ENCODE results near the gene SZT2.
A peak's percentile ranks its signal among the peaks of the same experiment; 100 is the strongest.

DNA sequence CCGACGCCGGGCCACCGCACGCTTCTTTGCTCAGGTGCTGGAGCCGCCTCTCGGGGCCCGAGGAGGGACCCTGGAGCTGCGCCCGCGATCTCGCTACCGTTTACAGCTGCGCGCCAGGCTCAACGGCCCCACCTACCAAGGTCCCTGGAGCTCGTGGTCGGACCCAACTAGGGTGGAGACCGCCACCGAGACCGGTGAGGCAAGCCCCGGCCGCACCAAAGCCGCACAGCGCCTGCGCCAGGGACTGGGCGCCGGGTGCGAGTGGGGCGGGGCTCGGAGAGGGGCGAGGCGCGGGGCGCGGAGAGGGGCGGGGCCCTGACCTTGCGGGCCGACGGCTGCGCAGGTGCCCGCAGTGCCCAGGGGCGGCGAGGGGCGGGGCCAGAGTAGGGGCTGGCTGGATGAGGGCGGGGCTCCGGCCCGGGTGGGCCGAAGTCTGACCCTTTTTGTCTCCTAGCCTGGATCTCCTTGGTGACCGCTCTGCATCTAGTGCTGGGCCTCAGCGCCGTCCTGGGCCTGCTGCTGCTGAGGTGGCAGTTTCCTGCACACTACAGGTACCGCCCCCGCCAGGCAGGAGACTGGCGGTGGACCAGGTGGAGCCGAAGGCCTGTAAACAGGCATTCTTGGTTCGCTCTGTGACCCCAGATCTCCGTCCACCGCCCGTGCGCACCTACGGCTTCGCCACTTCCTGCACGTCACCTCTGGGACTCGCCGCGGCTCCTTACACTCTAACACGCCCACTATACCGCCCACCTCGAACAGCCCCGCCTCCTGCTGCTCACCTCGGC is 40.7 kb upstream of the SZT2 start:
- no peak for TF ChIP-seq ZNF772 (CRISPR knock-in tag; IDR thresholded peaks at IDR 0.05)
- TF ChIP-seq GABPB1 (CRISPR knock-in tag; IDR thresholded peaks at IDR 0.05): peak; percentile 89
- TF ChIP-seq, protein P1, sequence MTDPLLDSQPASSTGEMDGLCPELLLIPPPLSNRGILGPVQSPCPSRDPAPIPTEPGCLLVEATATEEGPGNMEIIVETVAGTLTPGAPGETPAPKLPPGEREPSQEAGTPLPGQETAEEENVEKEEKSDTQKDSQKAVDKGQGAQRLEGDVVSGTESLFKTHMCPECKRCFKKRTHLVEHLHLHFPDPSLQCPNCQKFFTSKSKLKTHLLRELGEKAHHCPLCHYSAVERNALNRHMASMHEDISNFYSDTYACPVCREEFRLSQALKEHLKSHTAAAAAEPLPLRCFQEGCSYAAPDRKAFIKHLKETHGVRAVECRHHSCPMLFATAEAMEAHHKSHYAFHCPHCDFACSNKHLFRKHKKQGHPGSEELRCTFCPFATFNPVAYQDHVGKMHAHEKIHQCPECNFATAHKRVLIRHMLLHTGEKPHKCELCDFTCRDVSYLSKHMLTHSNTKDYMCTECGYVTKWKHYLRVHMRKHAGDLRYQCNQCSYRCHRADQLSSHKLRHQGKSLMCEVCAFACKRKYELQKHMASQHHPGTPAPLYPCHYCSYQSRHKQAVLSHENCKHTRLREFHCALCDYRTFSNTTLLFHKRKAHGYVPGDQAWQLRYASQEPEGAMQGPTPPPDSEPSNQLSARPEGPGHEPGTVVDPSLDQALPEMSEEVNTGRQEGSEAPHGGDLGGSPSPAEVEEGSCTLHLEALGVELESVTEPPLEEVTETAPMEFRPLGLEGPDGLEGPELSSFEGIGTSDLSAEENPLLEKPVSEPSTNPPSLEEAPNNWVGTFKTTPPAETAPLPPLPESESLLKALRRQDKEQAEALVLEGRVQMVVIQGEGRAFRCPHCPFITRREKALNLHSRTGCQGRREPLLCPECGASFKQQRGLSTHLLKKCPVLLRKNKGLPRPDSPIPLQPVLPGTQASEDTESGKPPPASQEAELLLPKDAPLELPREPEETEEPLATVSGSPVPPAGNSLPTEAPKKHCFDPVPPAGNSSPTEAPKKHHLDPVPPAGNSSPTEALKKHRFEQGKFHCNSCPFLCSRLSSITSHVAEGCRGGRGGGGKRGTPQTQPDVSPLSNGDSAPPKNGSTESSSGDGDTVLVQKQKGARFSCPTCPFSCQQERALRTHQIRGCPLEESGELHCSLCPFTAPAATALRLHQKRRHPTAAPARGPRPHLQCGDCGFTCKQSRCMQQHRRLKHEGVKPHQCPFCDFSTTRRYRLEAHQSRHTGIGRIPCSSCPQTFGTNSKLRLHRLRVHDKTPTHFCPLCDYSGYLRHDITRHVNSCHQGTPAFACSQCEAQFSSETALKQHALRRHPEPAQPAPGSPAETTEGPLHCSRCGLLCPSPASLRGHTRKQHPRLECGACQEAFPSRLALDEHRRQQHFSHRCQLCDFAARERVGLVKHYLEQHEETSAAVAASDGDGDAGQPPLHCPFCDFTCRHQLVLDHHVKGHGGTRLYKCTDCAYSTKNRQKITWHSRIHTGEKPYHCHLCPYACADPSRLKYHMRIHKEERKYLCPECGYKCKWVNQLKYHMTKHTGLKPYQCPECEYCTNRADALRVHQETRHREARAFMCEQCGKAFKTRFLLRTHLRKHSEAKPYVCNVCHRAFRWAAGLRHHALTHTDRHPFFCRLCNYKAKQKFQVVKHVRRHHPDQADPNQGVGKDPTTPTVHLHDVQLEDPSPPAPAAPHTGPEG (CRISPR knock-in tag; IDR thresholded peaks at IDR 0.05): 0 out of 2 replicates have a peak, but pooled peaks have one; percentile 62
- peak; percentile 50 for TF ChIP-seq AGO2 (optimal IDR thresholded peaks at IDR 0.05; ENCODE audit: low read depth, low read length)
- TF ChIP-seq, protein P2, sequence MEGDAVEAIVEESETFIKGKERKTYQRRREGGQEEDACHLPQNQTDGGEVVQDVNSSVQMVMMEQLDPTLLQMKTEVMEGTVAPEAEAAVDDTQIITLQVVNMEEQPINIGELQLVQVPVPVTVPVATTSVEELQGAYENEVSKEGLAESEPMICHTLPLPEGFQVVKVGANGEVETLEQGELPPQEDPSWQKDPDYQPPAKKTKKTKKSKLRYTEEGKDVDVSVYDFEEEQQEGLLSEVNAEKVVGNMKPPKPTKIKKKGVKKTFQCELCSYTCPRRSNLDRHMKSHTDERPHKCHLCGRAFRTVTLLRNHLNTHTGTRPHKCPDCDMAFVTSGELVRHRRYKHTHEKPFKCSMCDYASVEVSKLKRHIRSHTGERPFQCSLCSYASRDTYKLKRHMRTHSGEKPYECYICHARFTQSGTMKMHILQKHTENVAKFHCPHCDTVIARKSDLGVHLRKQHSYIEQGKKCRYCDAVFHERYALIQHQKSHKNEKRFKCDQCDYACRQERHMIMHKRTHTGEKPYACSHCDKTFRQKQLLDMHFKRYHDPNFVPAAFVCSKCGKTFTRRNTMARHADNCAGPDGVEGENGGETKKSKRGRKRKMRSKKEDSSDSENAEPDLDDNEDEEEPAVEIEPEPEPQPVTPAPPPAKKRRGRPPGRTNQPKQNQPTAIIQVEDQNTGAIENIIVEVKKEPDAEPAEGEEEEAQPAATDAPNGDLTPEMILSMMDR (CRISPR knock-in tag; IDR thresholded peaks at IDR 0.05): peak; percentile 28; the same call in 1 of the 2 replicates
- TF ChIP-seq EZH2 (conservative IDR thresholded peaks at IDR 0.05; ENCODE audit: low read depth, low read length): no peak
- no peak for TF ChIP-seq SUZ12 (IDR thresholded peaks at IDR 0.05; ENCODE audit: low read depth, low read length)
- peak; percentile 98 for TF ChIP-seq ZFX (CRISPR knock-in tag; IDR thresholded peaks at IDR 0.05; ENCODE audit: low read depth)
- TF ChIP-seq, protein P3, sequence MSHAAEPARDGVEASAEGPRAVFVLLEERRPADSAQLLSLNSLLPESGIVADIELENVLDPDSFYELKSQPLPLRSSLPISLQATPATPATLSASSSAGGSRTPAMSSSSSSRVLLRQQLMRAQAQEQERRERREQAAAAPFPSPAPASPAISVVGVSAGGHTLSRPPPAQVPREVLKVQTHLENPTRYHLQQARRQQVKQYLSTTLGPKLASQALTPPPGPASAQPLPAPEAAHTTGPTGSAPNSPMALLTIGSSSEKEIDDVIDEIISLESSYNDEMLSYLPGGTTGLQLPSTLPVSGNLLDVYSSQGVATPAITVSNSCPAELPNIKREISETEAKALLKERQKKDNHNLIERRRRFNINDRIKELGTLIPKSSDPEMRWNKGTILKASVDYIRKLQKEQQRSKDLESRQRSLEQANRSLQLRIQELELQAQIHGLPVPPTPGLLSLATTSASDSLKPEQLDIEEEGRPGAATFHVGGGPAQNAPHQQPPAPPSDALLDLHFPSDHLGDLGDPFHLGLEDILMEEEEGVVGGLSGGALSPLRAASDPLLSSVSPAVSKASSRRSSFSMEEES (CRISPR knock-in tag; IDR thresholded peaks at IDR 0.05): 0 out of 2 replicates have a peak, but pooled peaks have one; percentile 24
- no peak for TF ChIP-seq ZNF205 (CRISPR knock-in tag; IDR thresholded peaks at IDR 0.05)
- peak; percentile 76 to 88 for TF ChIP-seq POLR2A (IDR thresholded peaks at IDR 0.05; ENCODE audit: insufficient read depth in 1 of 2, low read depth in 2 of 2, low read length in 2 of 2)
